Right renal cortex interstitium (tissue), 3 donors: Measurements from ENCODE around the gene PPIB. TPM values are rescaled to one million over a fixed set of nuclear protein-coding genes. Genes with fewer than 3 reads are reported as not detected.

Source experiments
- DNase-seq, 3 donors: peaks; one replicate each; pipeline ENCODE4 v3.0.0-alpha.2; 2013; ENCODE audit warnings: low read depth in 3 of 3, low spot score in 2 of 3
- polyA plus RNA-seq, 3 donors: library from polyadenylated mRNA; unstranded; fragments of 120-200 nt; gene quantifications; one replicate each; pipeline ENCODE4 v1.2.1, GENCODE V29; 2013; ENCODE audit not compliant: insufficient read length in 3 of 3

PPIB gene
- 100 to 1,000 TPM; 544 to 647 (median 628) TPM for polyA plus RNA-seq

GRCh38 chr15:64162869-64163658 lies at the start of gene PPIB:
Gene PPIB, minus strand, starts transcription at chr15:64163022. Its CDS starts 36 bp downstream, at chr15:64162986.
- DNase-seq = peak; percentile 80 to 93 (median 90)

GRCh38 chr15:64211696-64212095 lies 48.9 kb upstream of the PPIB start:
- DNase-seq = no peak

- no peak for DNase-seq
Measured at GRCh38 chr15:64210371-64210770, 47.5 kb upstream of the PPIB start.

GRCh38 chr15:64209680-64210334 lies 47.0 kb upstream of the PPIB start:
- DNase-seq = peak in 1 of 3 donors; percentile 20

- DNase-seq = no peak
Measured at GRCh38 chr15:64205202-64205601, 42.4 kb upstream of the PPIB start.

GRCh38 chr15:64197425-64197824 lies 34.6 kb upstream of the PPIB start:
- no peak for DNase-seq

- no peak for DNase-seq
Measured at GRCh38 chr15:64193971-64194370, 31.1 kb upstream of the PPIB start.

- no peak for DNase-seq
Measured at GRCh38 chr15:64191971-64192830, 29.4 kb upstream of the PPIB start.

GRCh38 chr15:64187396-64188191 lies 24.8 kb upstream of the PPIB start:
- DNase-seq = no peak

GRCh38 chr15:64185146-64185911 lies 22.5 kb upstream of the PPIB start:
- DNase-seq = no peak

GRCh38 chr15:64182859-64183370 lies 20.1 kb upstream of the PPIB start:
- no peak for DNase-seq

GRCh38 chr15:64180235-64180824 lies 17.5 kb upstream of the PPIB start:
- DNase-seq = no peak

- DNase-seq = no peak
Measured at GRCh38 chr15:64166102-64166890, 3.5 kb upstream of the PPIB start.

- DNase-seq = no peak
Measured at GRCh38 chr15:64164436-64164835, 1.6 kb upstream of the PPIB start.

- DNase-seq = no peak
Measured at GRCh38 chr15:64163659-64164362, 989 bp upstream of the PPIB start.

- no peak for DNase-seq
Measured at GRCh38 chr15:64162478-64162868, 349 bp downstream of the PPIB start.

GRCh38 chr15:64161688-64162477 lies 939 bp downstream of the PPIB start:
- no peak for DNase-seq
